ENCODE data around the gene MEF2A.

DNA sequence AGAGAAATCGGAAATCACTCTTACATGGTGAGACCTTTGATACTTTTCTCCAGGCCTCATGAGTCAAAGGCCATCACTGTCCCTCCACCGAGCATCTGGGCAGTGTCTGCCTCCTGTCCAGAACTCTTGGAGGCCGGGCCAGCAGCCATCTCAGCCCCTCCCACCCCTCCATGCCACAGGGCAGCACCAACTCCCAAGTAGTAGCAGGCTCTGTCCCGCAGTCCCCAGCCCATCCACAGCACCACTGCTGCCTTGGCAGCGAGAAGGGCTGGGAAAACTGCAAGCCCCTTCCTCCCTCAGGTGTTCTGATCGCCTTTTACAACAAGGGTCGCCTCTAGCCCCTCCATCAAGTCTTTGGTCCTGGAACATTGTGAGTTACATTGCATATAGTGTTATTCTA lies 161.9 kb downstream of the MEF2A start:
- TF ChIP-seq, protein P1, sequence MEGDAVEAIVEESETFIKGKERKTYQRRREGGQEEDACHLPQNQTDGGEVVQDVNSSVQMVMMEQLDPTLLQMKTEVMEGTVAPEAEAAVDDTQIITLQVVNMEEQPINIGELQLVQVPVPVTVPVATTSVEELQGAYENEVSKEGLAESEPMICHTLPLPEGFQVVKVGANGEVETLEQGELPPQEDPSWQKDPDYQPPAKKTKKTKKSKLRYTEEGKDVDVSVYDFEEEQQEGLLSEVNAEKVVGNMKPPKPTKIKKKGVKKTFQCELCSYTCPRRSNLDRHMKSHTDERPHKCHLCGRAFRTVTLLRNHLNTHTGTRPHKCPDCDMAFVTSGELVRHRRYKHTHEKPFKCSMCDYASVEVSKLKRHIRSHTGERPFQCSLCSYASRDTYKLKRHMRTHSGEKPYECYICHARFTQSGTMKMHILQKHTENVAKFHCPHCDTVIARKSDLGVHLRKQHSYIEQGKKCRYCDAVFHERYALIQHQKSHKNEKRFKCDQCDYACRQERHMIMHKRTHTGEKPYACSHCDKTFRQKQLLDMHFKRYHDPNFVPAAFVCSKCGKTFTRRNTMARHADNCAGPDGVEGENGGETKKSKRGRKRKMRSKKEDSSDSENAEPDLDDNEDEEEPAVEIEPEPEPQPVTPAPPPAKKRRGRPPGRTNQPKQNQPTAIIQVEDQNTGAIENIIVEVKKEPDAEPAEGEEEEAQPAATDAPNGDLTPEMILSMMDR (IDR thresholded peaks at IDR 0.05) = no peak
- TF ChIP-seq POLR2A (IDR thresholded peaks at IDR 0.05) = no peak

All from lower leg skin (tissue), 3 donors.